Left ventricle myocardium inferior (tissue), 1 donor: ENCODE results near the gene CEP128. TPM values are rescaled to one million over a fixed set of nuclear protein-coding genes. Genes with fewer than 3 reads are reported as not detected.

ENCODE experiments used
- DNase-seq: peaks from one replicate; pipeline ENCODE4 v3.0.0-alpha.2; 2020
- H3K27ac ChIP-seq: fragments of 200-600 bp; replicated peaks from 2 replicates; pipeline ENCODE4 v1.8.0; 2021
- H3K27me3 ChIP-seq: fragments of 200-600 bp; 2 replicates; pipeline ENCODE4 v1.8.0; 2021; ENCODE audit warnings: low read depth
- H3K36me3 ChIP-seq: fragments of 200-600 bp; 2 replicates; pipeline ENCODE4 v1.8.0; 2021
- H3K4me1 ChIP-seq: fragments of 200-600 bp; 2 replicates; pipeline ENCODE4 v1.8.0; 2021
- H3K4me3 ChIP-seq: fragments of 200-600 bp; 2 replicates; pipeline ENCODE4 v1.8.0; 2021; ENCODE audit warnings: mild to moderate bottlenecking, moderate library complexity
- H3K9me3 ChIP-seq: fragments of 200-600 bp; replicated peaks from 2 replicates; pipeline ENCODE4 v1.8.0; 2021
- intact Hi-C: fragments of 100-400 bp; cut with micrococcal nuclease; formaldehyde crosslinking; loops from one replicate; pipeline ENCODE4 v1.11.0; 2022
- total RNA-seq: library from RNA; stranded (reverse); fragmentation: NEBNext Ultra II Directional; extraction: Animal tissue kit (Norgen Biotek cat#: 25700); gene quantifications from one replicate; pipeline ENCODE4 v1.2.1, GENCODE V29; 2021
- TF ChIP-seq, protein P1 (sequence below): fragments of 200-600 bp; IDR thresholded peaks from 2 replicates; pipeline ENCODE4 v1.8.0; 2021; ENCODE audit warnings: antibody characterized with exemption, mild to moderate bottlenecking, borderline replicate concordance
- donor health status: DM: no; HTN: yes; CAD: no; lungs with severe emphysema.

The CEP128 gene
- total RNA-seq, 1 donor from 2014 or later, result 2.3 TPM

DNA sequence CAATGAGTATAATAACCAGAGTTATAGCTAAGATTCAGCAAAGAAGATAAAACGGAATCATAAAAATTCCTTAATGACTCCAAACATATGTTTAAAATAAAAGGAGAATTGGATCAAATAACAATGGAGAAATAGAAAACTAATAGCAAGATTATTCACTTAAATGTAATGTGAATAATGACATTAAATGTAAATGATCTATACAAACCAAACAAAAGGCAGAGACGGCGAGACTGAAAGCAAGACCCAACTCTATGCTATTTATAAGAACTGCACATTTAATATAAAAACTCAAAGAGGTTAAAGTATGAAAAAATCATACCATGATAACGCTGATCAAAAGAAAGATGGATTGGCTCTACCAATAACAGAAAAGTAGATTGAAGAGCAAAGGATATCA is 10.0 kb upstream of the CEP128 start:
- Histone ChIP-seq H3K27ac (no peak overlapping the region), H3K4me3 (no peak overlapping the region), H3K4me1 (peaks cover 11% of the 10 kb centered on the region), H3K36me3 (no peaks in the 10 kb centered on the region), H3K9me3 (no peaks in the 10 kb centered on the region), H3K27me3 (peaks cover 39% of the 10 kb centered on the region)
- no peak for DNase-seq
- intact Hi-C loops, result no loop called here
- TF ChIP-seq, protein P1, sequence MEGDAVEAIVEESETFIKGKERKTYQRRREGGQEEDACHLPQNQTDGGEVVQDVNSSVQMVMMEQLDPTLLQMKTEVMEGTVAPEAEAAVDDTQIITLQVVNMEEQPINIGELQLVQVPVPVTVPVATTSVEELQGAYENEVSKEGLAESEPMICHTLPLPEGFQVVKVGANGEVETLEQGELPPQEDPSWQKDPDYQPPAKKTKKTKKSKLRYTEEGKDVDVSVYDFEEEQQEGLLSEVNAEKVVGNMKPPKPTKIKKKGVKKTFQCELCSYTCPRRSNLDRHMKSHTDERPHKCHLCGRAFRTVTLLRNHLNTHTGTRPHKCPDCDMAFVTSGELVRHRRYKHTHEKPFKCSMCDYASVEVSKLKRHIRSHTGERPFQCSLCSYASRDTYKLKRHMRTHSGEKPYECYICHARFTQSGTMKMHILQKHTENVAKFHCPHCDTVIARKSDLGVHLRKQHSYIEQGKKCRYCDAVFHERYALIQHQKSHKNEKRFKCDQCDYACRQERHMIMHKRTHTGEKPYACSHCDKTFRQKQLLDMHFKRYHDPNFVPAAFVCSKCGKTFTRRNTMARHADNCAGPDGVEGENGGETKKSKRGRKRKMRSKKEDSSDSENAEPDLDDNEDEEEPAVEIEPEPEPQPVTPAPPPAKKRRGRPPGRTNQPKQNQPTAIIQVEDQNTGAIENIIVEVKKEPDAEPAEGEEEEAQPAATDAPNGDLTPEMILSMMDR, result no peak

DNA sequence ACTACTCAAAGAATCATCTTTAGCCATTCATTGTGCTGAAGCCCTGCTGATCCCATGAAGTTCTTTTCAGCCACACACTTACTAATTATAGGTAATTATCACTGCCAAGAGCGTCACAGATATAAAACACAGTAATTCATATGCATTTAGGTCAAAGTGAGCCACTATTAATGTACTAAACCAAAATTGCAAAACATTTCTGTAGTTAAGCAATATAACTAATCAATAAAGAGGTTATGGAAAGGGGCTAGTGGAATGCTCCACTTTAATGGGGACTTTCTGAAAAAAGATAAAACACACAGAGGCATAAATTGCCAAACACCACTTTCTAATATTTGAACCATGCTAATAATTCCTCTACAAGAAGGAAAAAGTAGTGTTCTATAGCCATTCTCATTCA is 6.8 kb upstream of the CEP128 start:
- intact Hi-C loops, result no loop called here
- Histone ChIP-seq H3K4me3 (no peak overlapping the region), H3K27ac (no peak overlapping the region), H3K36me3 (no peaks in the 10 kb centered on the region), H3K27me3 (peaks cover 39% of the 10 kb centered on the region), H3K9me3 (no peaks in the 10 kb centered on the region), H3K4me1 (no peaks in the 10 kb centered on the region)
- TF ChIP-seq, protein P1, result no peak
- no peak for DNase-seq

DNA sequence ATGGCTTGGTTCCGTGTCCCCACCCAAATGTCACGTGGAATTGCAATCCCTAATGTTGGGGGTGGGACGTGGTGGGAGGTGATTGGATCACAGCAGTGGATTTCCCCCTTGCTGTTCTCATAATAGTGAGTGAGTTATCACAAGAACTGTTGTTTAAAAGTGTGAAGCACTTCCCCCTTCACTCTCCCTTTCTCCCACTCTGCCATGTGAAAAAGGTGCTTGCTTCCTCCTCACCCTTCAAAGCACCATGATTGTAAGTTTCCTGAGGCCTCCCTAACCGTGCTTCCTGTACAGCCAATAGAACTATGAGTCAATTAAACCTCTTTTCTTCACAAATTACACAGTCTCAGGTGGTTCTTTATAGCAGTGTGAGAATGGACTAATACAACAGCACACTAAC is 5.3 kb upstream of the CEP128 start:
- TF ChIP-seq, protein P1, result no peak
- intact Hi-C loops, result no loop called here
- DNase-seq, result no peak
- Histone ChIP-seq H3K4me3 (no peak overlapping the region), H3K27me3 (peaks cover 39% of the 10 kb centered on the region), H3K27ac (no peak overlapping the region), H3K36me3 (no peaks in the 10 kb centered on the region), H3K4me1 (peaks cover 8% of the 10 kb centered on the region), H3K9me3 (no peaks in the 10 kb centered on the region)

DNA sequence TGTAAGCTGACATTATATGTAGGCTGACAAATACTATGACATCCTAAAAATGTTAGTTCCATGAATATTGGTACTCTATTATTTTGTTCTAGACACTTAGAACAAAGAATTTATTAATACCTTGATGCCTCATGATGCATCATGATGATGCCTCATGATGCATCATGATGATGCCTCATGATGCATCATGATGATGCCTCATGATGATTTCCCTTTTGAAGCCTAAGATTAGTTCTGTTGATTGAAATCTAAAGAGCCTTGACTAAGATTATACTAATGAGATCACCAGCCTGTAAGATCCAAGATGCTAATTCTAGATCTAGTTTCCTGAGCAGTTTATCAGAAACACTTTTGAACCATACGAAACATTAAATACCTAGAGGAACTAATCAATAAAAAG is 4.6 kb upstream of the CEP128 start:
- Histone ChIP-seq H3K36me3 (no peaks in the 10 kb centered on the region), H3K4me3 (no peak overlapping the region), H3K27ac (no peak overlapping the region), H3K4me1 (peaks cover 11% of the 10 kb centered on the region), H3K27me3 (peaks cover 39% of the 10 kb centered on the region), H3K9me3 (no peaks in the 10 kb centered on the region)
- TF ChIP-seq, protein P1, result no peak
- no peak for DNase-seq
- intact Hi-C loops, result no loop called here

DNA sequence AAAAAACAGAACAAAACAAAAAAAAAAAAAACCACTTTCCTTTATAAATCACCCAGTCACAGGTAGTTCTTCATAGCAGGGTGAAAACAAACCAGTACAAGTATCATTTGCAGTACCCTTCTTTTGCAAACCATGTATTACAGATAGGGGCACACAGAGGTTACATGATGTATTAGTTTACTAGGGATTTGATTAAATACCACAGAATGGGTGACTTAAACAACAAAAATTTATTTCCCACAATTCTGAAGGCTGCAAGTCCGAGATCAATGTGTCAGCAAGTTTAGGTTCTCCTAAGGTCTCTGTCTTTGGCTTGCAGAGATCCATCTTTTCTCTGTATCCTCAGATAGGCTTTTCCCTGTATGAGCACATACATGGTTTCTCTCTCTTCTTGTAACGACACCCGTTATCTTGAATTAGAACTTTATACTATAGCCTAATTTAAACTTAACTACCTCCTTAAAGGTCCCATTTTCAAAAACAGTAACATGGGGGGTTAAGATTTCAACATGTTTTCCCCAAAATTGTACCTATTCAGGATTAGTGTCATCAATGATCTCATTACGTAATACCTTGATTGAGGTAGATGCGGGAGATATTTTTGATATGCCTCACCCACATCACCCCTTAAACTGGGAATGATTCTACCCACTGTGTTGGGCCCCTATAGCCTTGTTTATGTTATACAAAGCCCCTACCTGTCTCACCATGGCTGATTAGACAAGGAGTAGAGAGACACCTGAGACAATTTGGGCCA is 3.5 kb upstream of the CEP128 start:
- intact Hi-C loops, result no loop called here

More for the DNA sequence above, 3.5 kb upstream of the CEP128 start:
- Histone ChIP-seq H3K36me3 (no peaks in the 10 kb centered on the region), H3K9me3 (no peaks in the 10 kb centered on the region), H3K27ac (no peak overlapping the region), H3K4me1 (peaks cover 17% of the 10 kb centered on the region), H3K4me3 (no peak overlapping the region), H3K27me3 (peaks cover 39% of the 10 kb centered on the region)
- DNase-seq, result no peak
- TF ChIP-seq, protein P1, result no peak
